Epithelial cell of prostate (primary cell): ENCODE data around the gene CAMKMT.
"Not testable (repeated sequence)": the region's sequence is repeated elsewhere in the genome, so short reads cannot be mapped to it uniquely, and the experiment has no call there.

Experiments used
- DNase-seq: peaks from one replicate; pipeline ENCODE4 v3.0.0-alpha.2; 2011; ENCODE audit warnings: low read depth, low spot score
- H3K27ac ChIP-seq: fragments of 450-650 bp; 2 replicates; pipeline ENCODE4 v1.5.1; 2017; ENCODE audit warnings: mild to moderate bottlenecking

CAMKMT gene

DNA sequence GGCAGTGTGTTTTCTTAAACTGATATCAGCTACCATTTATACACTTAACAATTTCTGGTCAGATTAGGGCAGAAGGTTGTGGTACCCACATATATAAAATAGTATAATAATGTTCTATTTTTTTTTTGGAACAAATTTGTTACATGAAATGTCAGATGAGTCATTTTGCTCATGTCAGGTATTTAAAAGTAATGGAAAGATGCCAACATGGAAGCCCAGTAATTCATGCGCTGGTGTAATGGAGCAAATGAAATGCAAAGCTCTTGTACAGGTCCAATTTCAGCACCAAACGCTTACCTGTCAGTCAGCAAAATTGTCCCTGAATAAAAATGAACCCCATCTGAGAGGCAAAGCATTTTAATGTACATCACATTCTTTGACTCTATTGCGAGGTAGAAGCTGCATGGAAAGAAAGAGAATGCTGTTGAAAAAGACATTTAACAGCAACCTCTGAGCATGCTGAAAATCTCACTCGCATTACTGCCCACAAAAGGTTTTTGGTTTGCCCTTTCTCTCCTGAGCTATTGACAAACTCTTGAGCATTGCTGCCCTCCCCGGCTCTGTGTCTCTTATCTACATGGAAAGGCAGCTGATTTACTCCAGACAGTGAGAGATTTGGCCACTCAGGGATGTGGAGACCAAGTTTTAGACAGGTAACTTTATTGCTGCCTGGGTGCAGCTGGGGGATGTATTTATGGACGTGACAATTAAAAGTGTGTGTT, 217.5 kb downstream of the CAMKMT start:
- no peak for DNase-seq
- H3K27ac ChIP-seq = peak overlapping the region; percentile 57

DNA sequence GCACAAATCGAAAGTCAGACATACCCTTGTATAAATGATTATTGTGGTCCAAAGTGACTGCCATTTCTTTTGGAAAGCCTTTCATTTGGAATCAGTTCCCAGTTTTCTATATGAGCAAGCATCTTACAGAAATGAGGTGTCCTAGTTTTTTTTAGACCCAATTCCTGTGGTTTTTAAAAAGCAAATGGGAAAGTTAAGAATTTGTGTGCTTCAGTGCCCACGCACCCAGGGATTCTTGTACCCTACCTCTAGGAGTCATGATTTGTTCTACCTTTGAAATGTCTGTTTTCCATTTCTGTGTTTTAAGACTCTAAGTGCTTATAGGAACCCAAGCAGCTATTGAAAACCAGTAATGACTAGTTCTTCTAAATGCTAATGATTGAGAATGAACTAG, 218.1 kb downstream of the CAMKMT start:
- no peak for DNase-seq
- no peak overlapping the region for H3K27ac ChIP-seq

DNA sequence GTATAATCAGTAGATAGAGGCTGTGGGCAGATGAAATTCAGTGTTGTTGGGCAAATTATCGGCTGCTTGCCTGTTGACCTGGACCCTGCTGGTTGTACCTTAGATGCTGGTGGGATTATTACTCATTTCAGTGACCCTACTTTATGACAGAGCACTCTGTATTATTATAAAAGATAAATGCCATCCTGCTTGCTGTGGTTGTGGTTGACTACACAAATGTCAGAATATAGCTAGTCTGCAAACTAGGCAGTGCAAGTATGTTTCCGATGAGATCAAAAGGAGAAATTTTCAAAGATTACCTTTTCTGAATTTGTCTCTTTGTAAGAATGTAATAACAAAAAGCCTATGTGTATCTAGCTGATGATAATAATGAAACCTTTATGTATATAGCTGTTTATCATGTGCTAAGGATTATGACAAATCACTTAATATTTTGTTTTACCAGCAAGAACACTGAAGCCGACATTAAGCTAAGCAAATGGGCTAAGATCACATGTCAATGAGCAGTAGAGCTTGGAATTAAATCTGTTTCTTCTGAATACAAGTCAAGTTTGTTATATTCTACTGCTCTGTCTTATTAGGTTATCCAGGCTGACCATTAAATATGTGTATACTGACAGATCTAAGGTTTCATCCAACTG, 219.2 kb downstream of the CAMKMT start:
- no peak for DNase-seq
- H3K27ac ChIP-seq = no peak overlapping the region

DNA sequence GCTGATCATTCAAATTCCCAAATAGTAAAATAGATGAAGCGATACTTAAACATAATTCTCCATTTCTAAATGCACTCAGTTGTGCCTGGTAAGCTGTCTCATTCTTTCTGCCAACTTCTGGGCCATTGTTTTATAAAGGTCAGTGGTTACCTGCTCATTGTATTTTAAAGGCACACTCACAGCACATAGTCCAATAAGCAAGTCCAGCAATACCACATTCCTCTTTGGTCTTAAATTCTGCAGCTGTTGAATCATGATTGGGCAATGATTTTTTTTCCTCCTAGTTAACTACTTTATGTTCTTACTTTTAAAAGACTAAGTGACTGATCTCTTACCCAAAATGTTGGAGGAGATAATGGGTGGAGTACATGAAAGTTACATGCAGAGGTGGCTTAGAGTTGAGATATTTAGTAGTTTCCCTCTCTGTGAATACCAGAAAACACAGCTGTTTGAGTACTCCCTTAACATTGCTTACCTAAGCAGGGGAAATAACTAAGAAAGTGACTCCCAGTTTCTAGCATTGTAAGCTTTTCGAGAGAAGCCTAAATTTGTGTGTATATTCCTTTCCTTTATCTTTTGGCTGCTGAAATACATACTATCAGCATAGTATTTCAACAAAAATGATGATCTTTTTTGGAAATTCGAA, 220.7 kb downstream of the CAMKMT start:
- DNase-seq = peak; percentile 55
- peak overlapping the region; percentile 14 for H3K27ac ChIP-seq

DNA sequence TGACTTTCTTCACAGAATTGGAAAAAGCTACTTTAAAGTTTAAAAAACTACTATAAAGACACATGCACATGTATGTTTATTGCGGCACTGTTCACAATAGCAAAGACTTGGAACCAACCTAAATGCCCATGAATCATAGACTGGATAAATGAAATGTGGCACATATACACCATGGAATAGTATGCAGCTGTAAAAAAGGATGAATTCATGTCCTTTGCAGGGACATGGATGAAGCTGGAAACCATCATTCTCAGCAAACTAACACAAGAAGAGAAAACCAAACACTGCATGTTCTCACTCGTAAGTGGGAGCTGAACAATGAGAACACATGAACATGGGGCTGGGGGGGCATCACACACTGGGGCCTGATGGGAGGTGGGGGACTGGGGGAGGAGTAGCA, 233.9 kb downstream of the CAMKMT start:
- DNase-seq, H3K27ac ChIP-seq: not testable (repeated sequence)

DNA sequence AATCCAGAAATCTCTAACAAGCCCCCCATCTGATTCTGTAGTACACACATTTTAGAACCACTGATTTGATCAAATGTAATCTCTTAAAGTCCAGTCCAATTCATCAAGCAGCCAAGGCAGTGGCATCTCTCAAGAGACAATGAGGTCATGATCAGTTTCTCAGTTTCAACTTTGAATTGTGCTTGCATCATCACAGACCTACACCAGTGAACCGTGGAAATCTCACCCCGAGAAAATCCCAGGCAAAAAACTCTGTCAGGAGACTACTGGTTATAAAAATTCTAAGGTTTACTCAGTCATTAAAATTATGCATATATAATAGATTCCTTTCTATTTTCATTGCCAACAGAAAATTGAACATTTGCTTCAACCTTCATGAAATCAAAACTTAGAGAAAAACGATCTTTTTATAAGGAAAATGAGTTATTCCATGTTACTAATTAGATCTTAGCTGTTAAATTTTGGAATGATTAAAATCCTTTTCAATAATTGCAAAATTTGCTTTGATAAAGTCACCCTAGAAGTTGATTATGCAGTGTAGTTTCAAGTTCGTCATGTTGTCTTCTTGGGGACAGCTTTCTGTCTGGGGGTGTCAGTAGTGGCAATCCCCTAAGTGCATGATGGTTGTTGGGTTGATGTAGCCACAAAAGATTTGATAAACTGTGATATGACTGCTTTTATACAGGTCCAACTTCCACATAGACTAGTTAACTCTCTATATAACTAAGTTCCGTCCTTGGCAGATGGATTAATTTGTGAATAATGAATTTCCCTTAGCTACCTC, 235.0 kb downstream of the CAMKMT start:
- no peak overlapping the region for H3K27ac ChIP-seq
- DNase-seq = no peak

DNA sequence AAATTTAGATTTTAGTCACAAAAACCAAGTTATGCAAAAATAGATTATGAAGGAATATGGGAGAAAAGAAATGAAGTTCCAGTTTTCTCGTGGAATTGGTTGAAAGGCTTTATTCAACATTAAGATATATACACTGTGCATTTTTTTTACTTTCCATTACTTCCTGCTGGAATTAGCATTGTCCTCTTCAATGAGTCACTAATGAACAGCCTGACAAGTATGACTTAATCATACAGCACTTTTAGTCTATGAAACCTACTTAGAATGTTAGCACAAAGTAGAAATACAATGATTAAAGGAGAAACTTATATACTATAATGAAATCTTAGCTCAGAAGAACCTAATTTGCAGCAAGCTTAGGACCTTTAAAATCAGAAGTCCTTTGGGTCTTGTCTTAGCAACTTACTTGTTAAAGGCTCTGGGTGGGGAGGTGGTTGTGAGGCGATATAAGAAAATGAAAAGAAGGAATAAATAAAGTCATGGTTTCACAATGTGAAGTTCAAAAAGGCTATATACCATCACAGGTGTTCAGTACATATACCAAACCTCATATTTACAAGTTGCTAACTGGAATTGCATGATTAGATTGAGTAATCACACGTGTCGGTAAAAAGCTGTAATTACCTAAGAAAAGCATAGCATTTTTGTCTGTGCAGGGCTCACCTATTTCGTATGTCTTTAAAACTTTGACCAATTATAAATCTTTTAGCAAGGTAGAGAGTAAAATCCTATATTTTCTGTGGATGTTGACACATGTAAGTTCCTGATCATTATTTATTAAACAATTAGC, 236.8 kb downstream of the CAMKMT start:
- H3K27ac ChIP-seq = no peak overlapping the region
- no peak for DNase-seq

DNA sequence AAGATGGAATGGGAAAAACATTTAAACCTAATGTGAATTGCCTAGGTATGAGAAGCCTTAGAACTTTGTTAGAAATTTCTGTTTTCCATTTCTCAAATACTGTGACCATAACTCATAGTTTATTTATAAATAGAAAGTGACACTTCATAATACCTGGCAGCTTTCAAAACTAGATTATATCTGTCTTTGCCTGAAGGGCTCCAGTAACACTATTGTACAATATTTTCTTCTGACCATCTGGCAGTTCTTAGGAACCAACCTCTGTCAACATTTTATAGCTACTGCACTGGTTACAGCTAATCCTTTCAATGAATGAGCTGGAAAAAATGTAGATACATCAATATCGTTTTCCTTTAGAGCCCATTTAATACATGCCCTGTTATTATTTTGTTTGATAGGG, 237.4 kb downstream of the CAMKMT start:
- no peak for DNase-seq
- H3K27ac ChIP-seq = no peak overlapping the region

DNA sequence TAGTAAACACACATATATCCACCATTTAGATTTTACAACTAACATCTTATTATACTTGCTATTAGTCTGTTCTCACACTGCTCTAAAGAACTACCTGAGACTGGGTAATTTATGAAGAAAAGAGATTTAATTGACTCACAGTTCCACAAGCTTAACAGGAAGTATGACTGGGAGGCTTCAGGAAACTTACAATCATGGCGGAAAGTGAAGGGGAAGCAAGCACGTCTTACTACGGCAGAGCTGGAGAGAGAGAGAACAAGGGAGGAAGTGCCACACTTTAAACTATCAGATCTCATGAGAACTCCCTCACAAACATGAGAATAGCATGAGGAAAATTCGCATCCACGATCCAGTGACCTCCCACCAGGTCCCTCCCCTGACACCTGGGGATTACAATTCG, 240.7 kb downstream of the CAMKMT start:
- H3K27ac ChIP-seq = no peak overlapping the region
- no peak for DNase-seq

DNA sequence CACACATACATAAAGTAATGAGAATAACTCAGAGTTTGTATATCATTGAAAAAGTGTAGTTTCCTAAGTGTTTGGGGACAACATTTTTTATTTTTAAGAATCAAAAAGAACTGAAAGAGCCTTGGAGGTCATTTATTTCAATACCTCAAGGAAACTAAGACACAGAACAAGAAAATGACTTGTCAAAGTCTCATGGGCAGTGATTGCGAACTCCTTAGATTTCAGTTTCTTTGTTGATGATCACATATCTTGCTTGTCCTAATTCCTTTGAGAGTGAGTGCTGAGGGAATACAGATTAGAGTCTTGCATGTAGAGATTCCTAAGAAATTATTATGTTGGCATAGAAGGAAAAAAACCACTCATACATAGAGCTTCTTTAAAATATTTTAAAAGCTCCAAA, 243.8 kb downstream of the CAMKMT start:
- H3K27ac ChIP-seq = no peak overlapping the region

DNA sequence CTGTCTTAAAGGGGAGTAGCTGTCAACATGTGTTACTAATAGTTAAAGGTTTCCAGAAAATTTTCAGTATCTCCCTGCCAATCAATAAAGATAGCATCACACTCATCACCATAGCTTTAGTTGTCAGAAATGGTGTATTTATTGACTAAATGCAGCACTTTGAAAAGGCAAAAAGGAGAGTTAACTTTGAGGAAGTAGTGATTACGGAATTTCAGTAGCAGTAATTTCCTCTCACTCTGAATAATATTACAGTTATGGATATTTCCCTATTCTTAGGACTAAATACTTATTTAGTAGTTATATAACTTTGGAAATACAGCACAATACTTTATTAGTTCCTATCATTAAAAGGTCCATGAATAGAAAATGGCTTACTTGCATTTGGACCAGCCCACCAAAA, 250.5 kb downstream of the CAMKMT start:
- no peak overlapping the region for H3K27ac ChIP-seq
- DNase-seq = no peak

More for the DNA sequence above, 243.8 kb downstream of the CAMKMT start:
- no peak for DNase-seq

DNA sequence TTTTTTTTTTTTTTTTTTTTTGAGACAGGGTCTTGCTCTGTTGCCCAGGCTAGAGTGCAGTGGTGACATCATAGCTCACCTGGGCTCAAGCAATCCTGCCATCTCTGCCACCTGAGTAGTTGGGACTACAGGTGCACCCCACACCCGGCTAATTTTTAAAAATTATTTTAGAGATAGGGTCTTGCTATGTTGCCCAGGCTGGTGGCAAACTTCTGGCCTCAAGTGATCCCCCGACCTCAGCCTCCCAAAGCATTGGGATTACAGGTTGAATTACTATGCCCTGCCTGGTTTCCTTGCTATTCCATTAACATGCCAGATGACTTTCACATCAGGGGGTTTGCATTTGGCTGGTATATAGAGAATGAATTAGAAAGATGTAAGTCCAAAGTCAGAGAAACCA, 253.2 kb downstream of the CAMKMT start:
- DNase-seq = no peak

DNA sequence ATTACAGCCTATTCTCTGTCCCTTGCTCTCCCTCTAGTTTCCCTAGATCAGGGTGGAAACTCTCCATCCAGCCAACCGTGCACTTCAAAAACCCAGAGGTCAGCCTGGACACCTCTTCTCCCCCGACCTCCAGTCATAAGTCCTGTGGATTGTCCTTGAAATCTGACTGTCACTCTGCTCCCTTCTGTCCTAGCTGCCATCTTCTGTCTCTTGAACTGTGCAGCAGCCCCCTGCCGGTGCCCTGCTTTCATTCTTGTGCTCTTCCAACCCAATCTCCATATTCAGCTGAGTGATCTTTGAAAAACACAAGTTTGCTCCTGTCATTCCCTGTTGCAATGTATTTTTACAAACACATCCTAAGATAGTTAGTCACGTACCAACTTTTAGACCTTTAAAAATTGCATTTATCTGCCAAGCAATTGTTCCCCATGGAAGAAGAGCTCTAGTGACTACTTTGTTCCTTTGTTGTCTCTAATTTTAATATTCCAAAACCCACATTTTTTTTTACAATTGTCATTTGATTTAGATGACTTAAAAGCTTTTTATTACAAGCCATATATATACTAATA, 254.3 kb downstream of the CAMKMT start:
- no peak for DNase-seq
- H3K27ac ChIP-seq = no peak overlapping the region

More for the DNA sequence above, 253.2 kb downstream of the CAMKMT start:
- no peak overlapping the region for H3K27ac ChIP-seq

DNA sequence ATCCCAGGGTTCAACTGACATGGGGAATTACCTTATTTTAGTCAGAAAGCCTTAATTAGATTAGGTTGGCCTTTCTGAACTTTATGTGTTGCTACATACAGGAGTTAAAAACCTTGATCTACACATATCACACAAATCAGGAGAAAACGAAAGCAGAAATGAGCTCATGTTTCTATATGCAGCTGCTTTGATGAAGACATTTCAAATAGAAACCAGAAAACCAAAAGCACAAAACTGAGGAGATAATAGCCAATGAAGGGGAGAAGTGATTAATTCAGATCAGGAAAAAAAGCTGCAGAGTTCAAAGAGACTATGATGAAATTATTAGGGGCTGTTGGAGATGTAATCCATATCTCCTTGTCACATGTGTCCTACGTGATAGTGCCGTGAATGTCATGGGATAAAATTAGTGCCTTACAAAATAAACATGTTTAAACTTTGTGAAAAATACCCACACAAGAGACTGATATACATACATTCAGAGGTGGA, 255.0 kb downstream of the CAMKMT start:
- DNase-seq = no peak
- H3K27ac ChIP-seq = no peak overlapping the region

DNA sequence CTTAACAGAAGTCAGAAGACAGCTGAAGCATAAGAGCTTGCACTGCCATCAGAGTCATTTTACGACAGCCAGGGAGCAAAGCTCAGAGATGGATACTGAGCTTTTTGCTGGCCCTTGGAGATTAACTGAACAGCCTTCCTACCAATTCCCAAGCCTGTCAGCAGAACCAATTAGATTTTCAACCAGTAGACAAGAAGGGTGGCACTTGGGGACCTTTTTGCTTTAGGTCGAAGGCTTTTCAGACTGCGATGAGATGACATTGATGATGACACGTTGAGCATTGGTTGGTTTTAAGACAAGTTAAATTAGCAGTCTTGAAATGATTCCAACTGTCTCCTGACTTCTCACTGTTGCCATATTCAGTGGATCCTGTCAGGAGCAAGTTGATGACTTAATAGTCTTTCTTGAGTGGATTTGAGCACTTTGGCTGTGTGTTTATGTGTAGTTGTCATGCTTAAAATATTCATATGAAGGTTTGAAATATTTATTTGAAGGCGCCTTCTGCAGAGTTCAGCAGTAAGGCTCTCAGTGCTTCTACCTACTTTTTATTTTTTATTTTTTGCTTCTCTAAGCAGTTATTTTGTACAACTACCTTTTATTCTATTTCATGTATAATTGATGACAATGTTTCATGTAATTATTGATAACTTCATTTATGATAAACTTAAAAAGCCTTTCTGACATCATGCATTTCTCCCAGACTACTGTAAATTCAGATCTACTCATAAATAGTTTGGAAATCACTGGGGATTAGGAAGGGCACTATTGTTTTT, 256.7 kb downstream of the CAMKMT start:
- DNase-seq = no peak
- no peak overlapping the region for H3K27ac ChIP-seq

DNA sequence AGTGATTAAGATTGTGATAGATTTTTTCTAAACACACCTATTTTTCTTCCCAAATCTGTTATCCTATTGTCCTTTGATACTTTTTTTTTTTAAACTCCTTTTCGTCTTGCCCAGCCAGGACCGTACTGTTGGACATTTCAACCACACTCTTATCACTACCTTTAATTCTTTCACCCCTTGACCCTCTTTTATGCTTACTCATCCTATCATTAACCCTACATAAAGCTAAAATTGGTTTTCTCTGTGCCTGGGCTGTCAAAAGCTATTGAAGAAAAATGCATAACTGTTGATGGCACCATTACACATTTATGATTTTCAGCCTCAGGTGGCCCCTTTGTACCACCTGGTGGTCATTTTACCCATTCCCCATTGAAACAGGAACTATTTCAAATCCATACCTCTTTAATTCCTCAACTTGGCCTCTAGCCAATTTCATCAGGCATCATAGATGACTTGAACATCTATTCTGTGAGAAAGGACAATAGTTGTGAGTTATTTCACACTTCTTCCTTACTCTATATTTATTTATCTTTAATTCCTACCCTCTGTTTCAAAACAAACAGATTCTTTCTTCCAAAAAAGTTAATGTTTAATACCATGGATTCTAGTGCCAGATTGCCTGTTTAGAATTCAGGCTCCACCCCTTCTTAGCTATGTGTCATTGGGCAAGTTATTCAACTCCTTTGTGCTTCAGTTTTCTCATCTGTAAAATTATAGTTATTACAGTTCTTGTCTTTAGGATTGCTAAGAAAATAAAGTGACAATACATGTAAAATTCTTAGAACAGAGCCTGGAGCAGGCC, 258.6 kb downstream of the CAMKMT start:
- H3K27ac ChIP-seq = no peak overlapping the region

DNA sequence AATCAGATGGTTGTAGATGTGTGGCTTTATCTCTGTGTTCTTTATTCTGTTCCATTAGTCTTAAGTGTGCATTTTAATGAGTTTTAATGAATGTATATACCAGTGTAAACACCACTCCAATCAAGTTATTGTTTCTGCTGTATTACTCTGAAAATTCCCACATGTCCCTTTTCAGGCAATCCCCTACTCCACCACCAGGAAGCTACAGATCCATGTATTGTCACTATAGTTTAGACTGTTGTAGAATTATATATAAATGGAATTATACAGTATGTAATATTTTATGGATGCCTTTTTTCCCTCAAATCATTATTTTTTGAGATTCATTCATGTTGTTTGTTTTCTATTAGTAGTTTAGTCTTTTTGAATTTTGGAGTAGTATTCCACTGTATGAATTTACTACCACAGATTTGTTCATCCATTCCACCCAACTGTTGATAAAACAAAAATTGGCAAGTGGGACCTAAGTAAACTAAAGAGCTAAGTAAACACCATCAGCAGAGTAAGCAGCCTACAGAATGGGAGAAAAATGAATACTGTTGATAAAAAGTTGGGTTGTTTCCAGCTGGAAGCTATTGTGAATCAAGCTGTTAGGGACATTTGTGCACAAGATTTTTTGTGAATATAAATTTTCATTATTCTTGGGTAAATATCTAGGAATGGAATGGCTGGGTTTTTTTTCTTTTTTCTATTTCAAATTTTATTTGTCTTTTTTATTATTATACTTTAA, 262.0 kb downstream of the CAMKMT start:
- H3K27ac ChIP-seq = no peak overlapping the region

More for the DNA sequence above, 258.6 kb downstream of the CAMKMT start:
- no peak for DNase-seq

More for the DNA sequence above, 262.0 kb downstream of the CAMKMT start:
- no peak for DNase-seq
